GM04504 (cell line): Measurements from ENCODE around the gene ZNF646.

ENCODE experiments used
- DNase-seq: peaks from one replicate; pipeline ENCODE4 v3.0.0-alpha.2; 2012; ENCODE audit warnings: low read depth

The ZNF646 gene, protein sequence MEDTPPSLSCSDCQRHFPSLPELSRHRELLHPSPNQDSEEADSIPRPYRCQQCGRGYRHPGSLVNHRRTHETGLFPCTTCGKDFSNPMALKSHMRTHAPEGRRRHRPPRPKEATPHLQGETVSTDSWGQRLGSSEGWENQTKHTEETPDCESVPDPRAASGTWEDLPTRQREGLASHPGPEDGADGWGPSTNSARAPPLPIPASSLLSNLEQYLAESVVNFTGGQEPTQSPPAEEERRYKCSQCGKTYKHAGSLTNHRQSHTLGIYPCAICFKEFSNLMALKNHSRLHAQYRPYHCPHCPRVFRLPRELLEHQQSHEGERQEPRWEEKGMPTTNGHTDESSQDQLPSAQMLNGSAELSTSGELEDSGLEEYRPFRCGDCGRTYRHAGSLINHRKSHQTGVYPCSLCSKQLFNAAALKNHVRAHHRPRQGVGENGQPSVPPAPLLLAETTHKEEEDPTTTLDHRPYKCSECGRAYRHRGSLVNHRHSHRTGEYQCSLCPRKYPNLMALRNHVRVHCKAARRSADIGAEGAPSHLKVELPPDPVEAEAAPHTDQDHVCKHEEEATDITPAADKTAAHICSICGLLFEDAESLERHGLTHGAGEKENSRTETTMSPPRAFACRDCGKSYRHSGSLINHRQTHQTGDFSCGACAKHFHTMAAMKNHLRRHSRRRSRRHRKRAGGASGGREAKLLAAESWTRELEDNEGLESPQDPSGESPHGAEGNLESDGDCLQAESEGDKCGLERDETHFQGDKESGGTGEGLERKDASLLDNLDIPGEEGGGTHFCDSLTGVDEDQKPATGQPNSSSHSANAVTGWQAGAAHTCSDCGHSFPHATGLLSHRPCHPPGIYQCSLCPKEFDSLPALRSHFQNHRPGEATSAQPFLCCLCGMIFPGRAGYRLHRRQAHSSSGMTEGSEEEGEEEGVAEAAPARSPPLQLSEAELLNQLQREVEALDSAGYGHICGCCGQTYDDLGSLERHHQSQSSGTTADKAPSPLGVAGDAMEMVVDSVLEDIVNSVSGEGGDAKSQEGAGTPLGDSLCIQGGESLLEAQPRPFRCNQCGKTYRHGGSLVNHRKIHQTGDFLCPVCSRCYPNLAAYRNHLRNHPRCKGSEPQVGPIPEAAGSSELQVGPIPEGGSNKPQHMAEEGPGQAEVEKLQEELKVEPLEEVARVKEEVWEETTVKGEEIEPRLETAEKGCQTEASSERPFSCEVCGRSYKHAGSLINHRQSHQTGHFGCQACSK (N-terminal part only)

DNA sequence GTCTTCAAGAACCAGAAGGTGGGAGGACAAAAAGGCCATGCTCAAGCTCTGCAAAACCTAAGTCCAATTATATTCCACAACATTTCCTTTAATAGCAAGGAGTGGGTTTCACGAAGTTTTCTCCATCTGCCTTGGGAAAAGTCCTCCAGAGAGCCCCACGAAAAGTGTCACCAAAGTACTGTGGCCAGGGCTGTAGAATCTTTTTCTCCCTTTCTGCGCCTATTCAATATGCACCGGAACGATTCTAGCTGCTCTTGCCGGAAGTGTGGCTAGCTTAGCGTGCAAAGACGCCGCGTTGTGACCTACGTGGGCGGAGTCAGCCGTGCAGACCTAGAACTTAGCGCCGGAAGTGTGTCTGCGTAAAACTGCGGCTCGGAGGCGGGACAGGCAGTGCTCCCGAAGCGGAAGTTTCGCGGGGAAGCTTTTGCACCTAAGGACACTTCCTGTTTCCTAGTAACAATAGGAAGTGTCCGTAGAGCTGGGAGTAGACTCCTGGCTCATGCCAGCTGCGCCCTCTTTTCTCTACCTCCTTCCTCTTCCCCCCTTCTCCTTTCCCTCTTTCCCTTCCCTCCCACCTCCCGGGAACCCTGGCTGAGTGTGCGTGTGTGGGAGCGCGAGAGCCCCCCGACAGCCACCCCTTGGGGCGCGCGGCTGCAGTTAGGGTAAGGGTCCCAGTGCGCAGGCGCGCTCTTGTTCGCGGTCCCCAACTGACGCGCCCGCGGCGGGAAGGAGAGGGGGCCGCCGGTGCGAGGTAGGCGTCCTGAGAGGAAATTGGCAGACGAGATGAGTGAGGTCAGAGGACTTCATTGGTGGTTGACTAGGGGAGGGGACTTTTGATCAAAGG lies at the start of gene ZNF646, which contains the start of gene ZNF668:
TSS of gene ZNF646 (plus strand) at position 453 of the 844 bp plus-strand sequence. CDS start 1,903 bp downstream, outside the sequence.
TSS of gene ZNF668 (minus strand) at position 271 of the 844 bp plus-strand sequence. CDS start 9,781 bp downstream, outside the sequence.
- DNase-seq: peak; percentile 98

GRCh38 chr16:31025339-31025738 lies 48.9 kb upstream of the ZNF646 start:
- no peak for DNase-seq

- DNase-seq: no peak
Observed at GRCh38 chr16:31029272-31029671, 45.0 kb upstream of the ZNF646 start.

DNA sequence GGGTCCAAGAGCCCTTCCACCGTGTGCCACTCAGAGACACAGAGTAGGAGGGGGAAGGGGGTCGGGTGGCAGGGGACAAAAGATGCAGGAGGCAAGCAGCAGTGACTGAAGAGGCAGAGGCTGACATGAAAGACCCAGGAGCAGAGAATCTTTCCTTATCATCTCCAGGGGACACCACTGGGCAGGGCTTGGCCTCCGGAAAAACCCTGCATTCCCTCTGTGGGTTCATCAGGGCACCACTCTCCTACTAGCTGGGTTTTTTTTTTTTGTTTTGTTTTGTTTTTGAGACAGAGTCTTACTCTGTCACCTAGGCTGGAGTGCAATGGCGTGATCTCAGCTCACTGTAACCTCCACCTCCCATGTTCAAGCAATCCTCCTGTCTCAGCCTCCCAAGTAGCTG lies 42.9 kb upstream of the ZNF646 start:
- no peak for DNase-seq

DNA sequence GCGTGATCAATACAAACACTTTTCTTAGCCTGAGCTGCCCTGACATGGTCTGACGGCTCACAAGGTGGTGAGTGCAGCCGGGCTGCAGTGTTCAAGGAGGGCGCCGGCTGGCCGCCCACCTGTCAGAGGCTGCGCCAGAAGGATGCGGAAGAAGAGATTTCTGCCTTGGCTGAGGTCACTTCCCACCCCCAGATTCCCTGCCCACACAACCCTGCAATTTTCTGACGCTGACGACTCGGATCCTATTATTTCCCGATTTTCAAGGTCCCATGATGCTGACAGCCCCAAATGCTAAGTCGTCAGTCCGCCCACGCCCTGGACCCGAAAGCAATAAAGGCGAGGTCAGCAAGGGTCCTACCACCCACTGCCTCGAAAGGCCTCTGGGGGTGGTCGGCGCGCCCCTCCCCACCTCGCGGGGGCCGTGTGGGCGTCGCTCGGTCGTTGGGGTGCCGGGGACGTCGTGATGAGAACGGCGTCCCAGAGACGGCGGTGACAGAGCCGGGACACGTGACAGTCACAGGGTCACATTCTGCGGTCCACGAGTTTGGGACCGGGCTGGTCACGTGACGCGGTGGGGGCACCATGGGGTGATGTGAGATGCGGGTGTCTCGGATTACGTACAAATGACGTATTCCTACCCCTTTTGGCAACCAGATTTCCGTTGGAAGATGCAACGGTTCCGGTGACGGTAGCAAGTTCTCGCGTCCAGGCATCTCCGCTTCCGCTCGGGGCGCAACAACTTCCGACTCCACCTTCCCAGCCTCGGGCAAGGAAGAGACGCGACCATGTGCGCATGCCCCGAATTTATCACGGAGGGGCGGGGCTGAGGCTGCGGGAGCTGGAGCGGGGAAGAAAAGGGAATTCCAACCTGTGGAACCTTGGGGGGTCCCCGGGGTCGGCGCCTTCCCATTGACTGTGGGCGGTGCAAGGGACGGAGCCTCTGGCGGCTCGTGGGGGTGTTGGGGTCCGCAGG lies 41.2 kb upstream of the ZNF646 start, which contains the start of gene STX4:
TSS of gene STX4 (plus strand) at position 823 of the 973 bp plus-strand sequence. CDS start 248 bp downstream, outside the sequence.
- peak; percentile 93 for DNase-seq

DNA sequence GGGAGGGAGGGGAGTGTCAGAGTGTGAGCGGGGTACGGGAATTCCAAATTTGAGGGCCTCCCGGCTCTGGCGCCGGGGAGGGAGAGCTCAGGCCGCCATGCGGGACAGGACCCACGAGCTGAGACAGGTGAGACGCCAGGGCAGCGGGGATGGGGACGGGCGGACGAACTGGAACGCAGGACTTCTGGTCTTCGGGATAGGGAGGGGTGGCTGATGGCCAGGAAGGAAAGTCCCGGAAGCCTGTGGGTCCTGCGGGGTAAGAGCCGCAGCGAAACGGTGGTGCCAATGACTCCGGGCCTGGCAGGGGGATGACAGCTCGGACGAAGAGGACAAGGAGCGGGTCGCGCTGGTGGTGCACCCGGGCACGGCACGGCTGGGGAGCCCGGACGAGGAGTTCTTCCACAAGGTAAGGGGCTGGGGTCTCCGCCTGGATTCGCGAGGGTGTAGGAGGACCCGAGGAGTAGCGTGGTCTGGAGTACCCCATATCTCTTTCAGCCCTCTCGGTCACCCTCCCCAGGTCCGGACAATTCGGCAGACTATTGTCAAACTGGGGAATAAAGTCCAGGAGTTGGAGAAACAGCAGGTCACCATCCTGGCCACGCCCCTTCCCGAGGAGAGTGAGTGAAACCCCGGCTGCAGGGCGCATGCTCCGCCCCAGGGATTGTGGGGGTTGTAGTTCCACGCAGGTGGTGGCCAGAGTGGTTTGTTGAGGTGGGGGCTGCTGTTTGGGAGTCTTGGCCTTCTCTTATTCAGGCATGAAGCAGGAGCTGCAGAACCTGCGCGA lies 40.3 kb upstream of the ZNF646 start:
- peak; percentile 65 for DNase-seq

DNA sequence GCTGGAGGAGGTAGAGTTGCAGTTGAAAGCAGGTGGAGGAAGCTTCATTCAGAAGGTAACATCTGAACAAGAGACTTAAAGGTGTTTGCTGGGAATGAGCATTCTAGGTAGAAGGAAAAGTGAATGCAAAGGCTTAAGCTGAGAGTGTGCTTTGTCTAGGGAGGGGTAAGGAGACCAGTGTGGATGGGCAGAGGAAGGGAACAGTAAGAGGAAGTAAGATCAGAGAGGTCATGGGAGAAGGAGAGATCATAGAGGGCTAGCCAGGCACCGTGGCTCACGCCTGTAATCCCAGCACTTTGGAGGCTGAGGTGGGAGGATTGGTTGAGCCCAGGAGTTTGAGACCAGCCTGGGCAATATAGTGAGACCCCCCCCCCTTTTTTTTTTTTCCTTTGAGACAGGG lies 37.5 kb upstream of the ZNF646 start:
- DNase-seq: no peak

DNA sequence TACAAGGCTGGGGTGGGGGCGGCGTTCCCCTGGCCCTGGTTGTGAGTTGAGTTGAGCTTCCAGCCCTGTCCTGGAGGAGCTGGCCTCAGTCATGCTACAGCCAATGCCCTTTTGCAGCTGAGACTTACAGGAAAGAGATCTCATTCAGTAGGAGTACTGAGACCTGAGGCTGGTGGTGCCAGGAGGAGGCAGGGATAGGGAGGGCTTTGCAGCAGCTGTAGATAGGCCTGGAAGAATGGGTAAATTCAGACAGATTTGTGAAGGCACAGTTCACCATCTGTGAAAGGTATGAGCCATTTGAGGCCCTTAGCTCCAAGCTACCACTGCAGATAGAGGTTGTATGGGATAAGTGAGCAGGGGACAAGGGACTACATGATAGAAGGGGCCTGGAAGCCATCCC lies 35.2 kb upstream of the ZNF646 start:
- DNase-seq: no peak

DNA sequence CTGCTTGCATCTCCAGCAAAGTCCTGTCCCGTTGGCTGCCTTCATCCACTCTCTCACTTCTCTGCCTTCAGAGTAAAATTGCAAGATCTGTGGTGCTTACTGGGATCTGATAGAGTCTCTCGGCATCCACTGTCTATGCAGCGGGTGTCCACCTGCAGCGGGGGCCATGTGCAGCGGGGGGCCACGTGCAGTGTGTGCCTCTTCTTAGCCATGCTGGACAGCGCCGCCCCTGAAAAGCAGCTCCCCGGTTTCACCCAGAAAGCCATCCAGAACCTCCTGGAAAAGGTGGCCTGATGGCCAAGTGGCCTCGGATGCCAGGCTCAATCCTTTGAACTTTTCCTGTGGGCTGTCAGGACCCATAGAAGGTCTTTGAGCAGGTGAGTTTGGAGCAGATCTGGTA lies 31.4 kb upstream of the ZNF646 start:
- DNase-seq: no peak

- DNase-seq: no peak
Observed at GRCh38 chr16:31043352-31043751, 30.9 kb upstream of the ZNF646 start.

- DNase-seq: no peak
Observed at GRCh38 chr16:31043898-31044481, 30.2 kb upstream of the ZNF646 start.

DNA sequence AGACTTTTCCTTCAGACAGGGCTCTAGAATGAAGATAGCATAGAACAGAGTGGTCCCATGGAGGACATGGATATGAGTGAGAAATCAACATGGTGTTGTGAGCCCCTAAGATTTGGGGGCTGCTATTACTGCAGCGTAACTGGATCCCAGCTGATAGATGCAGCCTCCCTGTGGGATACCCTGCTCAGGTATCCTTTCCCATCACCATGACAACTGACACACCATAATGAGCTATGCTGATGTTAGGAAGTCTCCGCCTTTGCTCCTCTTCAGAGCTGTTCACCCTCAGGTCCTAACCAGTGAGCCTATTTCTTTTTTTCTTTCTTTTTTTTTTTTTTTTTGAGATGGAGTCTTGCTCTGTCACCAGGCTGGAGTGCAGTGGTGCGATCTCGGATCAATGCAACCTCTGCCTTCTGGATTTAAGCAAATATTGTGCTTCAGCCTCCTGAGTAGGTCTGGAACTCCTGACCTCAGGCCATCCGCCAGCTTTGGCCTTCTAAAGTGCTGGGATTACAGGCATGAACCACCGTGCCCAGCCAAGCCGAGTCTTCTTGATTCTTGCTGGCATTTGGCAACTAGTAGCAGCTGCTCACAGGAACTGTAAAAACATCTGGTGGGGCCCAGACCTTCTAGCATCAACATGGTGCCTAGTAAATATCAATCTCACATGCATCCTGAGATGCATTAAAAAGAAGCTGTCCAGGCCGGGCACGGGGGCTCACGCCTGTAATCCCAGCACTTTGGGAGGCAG lies 23.8 kb upstream of the ZNF646 start:
- DNase-seq: no peak

DNA sequence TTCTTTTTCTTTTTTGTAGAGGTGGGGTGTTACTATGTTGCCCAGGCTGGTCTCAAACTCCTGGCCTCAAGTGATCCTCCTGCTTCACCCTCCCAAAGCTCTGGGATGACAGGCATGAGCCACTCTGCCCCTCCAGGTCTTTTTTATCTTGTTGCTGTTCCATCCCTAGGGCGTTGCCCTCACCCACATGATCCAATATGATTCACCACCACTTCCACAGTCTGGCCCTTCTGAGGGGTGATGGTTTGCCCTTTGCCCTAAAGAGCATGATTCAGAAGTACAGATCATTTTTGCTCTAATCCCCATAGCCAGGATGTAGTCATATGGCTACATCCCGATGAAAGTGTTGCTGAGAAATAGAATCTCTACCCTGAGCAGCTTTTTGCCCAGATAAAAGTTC lies 22.1 kb upstream of the ZNF646 start:
- peak; percentile 91 for DNase-seq

- DNase-seq: no peak
Observed at GRCh38 chr16:31055613-31056012, 18.6 kb upstream of the ZNF646 start.

DNA sequence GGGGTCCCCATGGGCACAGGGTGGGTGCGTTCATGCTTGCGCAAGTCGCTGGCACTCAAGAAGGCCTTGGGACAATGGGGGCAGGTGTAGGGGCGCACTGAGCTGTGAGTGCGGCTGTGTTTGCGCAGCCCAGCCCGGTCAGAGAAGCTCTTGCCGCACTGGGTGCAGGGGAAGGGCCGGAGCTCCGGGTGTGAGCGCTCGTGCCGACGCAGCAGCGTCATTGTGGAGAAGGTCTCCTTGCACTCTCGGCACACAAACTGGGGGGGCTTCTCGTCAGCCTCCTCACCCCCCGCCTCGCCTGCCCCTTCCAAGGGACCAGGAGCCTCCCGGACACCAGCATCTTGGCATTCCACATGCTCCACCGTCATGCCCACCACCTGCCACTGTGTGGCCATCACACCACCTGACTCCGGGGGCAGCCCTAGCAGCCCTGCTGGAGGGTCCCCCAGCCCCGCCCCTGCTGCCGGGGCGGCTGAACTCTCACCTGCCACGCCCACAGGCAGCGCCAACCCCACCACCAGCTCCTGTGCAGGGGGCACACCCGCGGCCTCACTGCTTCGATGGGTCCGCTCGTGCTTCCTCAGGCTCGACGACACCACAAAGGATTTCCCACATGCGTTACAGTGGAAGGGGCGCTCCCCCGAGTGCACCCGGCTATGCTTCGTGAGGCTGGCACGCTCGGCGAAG lies 13.0 kb upstream of the ZNF646 start:
- no peak for DNase-seq

DNA sequence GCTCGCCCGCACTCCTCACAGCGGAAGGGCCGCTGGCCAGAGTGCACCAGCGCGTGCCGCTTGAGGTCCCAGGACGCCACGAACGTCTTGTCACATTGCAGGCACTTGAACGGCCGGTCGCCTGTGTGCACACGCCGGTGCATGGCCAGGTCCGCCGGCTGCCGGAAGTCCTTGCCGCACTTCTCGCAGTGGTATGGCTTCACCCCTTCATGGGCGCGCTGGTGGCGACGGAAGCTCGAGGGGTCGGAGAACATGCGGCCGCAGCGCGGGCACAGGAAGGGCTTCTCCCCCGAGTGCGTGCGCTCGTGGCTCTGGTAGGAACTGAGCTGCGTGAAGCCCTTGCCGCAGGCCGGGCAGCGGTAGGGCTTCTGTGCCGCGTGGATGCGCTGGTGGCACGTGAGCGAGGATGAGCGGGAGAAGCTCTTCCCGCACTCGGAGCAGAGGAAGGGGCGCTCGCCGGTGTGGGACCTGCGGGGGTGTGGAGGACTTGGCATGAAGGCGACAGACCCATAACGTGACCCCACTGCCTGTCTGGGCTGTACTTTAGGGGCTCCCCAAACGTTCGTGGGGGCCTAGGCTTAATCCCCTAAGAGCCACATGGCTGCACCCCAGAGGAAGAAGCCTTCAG lies 12.3 kb upstream of the ZNF646 start:
- no peak for DNase-seq

GRCh38 chr16:31063495-31063842 lies 10.8 kb upstream of the ZNF646 start:
- no peak for DNase-seq
